Motor neuron (in vitro differentiated cells): Measurements from ENCODE around the gene RAB15. TPM values are rescaled to one million over a fixed set of nuclear protein-coding genes. Genes with fewer than 3 reads are reported as not detected.

Experiments
- ATAC-seq, 8 experiments: fragments of 200-7000 bp; cut with Tn5 transposase; replicated peaks in 6 of 8; 2 replicates each; pipeline ENCODE4 v1.8.0; 2021; ENCODE audit warnings: mild to moderate bottlenecking in 8 of 8, moderate library complexity in 8 of 8
- H3K27ac ChIP-seq, 2 donors: fragments of 250-450 bp; sonication (Bioruptor Pico); 2 replicates each; pipeline ENCODE4 v1.9.0; 2021; ENCODE audit warnings: antibody characterized with exemption in 2 of 2, mild to moderate bottlenecking in 2 of 2, moderate library complexity in 1 of 2
- H3K4me1 ChIP-seq, 2 donors: fragments of 250-450 bp; sonication (Bioruptor Pico); replicated peaks in 1 of 2; 2 replicates each; pipeline ENCODE4 v1.6.1; 2021; ENCODE audit warnings: antibody characterized with exemption in 2 of 2, mild to moderate bottlenecking in 2 of 2, moderate library complexity in 1 of 2
- H3K4me3 ChIP-seq, 5 donors: fragments of 250-450 bp; sonication (Bioruptor Pico); 2 replicates each; pipeline ENCODE4 v1.9.0; 2021; ENCODE audit warnings: antibody characterized with exemption in 5 of 5, mild to moderate bottlenecking in 5 of 5, moderate library complexity in 4 of 5
- WGBS, 10 experiments: fragments of 450-650 bp; shearing (Covaris generic); methylation state at CpG; one replicate each; pipeline ENCODE4 v1.0.0; 2022; 5-methylcytosine and 5-hydroxymethylcytosine counted together
- in situ Hi-C, 9 experiments: fragments of 400-800 bp; cut with MboI; loops; one replicate each; pipeline ENCODE4 v1.15.0; 2021; ENCODE audit warnings: low sequenced_read_pairs in 9 of 9, low pct_unique_long_range_greater_than_20kb in 2 of 9; ENCODE audit not compliant: unreplicated experiment in 9 of 9
- total RNA-seq, 8 experiments: library from RNA; unstranded; fragments of 300-600 nt; gene quantifications; 2 replicates each; pipeline versions ENCODE4 v1.2.3 to v1.2.4, GENCODE V29; 2022

Gene RAB15
- total RNA-seq, 8 experiments from 2014 or later = 1.8 to 55.5 (median 11.1) TPM

DNA sequence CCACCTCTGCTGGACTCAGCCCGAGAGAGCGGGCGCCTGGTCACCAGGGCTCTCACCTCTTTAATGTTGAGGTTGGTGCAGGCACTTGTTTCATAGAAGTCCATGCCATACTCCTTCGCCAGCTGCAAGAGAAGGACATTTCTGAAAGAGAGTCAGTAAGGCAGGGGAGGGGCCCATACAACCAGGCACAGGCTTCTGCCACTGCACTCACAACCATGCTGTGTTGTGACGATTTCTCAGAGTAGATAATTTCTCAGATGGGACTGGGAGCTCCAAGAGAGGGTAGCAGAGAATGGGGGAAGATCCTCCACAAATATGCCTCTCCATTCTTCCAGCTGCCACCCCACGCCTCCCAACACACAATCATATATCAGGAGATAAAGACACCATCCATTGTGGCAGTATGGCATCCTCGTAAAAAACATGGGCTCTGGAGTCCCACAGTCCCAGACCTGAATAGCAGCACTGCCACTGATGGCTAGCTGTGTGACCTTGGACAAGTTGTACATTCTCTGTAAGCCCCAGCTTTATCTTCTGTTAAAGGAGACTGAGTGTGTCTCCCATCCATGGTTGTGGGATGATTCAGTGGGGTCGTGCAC, 23.4 kb downstream of the RAB15 start:
- 29 to 100% (median 88%) methylated on average over 1 to 5 of the region's 8 CpGs; no CpG with 5 or more reads in 3 of the 10 experiments for WGBS, 10 experiments
- Histone ChIP-seq H3K27ac (no peak overlapping the region), H3K4me1 (peaks cover 0 to 4% of the 10 kb centered on the region in 2 donors), H3K4me3 (no peak overlapping the region)
- ATAC-seq = no peak
- in situ Hi-C loops = no loop called here

DNA sequence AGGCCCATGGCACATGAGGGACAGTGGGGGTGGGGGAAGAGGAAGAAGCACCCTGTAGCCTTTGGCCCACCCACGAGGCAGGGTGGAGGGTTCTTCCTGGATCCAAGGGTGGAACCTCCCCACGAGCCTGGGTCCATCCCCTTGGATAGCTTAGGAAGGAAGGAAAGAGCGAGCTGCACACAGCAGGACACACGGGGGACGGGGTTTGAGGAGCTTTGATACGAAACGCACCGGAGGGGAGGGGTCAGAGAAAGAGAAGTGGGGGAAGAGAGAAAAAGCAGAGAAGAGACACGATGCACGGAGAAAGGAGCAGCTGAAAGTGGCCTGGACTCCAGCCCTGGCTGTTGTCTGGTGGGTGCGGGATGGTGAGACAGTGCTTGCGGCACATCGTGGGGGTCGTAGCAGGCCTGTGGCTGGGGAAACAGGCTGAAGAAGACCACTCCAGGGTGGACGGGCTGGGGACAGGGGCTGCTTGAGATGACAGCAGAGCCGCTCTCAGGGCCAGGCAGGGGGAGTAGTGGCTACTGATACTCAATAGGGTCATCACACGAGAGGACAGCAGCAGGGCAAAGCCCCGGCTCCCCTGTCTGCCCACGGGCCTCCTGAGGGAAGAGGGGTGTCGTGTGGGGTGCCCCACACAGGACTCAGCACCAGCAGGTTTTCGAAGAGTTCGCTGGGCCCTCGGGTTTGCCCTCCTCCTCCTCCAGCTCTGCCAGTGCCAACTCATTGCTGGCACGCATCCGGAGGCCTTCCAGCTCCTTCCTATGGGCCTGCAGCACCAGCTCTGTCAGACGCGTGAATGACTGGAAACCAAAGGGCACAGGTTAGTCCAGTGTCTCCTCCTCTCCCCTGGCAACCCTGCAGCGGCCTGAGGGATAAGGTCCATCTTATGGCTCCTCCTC, 24.2 kb downstream of the RAB15 start:
- no peak for ATAC-seq
- WGBS, 10 experiments = 50 to 100% (median 93%) methylated on average over 1 to 9 of the region's 28 CpGs; no CpG with 5 or more reads in 2 of the 10 experiments
- in situ Hi-C loops = no loop called here
- H3K4me1 ChIP-seq = peaks cover 0 to 6% of the 10 kb centered on the region in 2 donors
- H3K27ac ChIP-seq = no peak overlapping the region
- no peak overlapping the region for H3K4me3 ChIP-seq

DNA sequence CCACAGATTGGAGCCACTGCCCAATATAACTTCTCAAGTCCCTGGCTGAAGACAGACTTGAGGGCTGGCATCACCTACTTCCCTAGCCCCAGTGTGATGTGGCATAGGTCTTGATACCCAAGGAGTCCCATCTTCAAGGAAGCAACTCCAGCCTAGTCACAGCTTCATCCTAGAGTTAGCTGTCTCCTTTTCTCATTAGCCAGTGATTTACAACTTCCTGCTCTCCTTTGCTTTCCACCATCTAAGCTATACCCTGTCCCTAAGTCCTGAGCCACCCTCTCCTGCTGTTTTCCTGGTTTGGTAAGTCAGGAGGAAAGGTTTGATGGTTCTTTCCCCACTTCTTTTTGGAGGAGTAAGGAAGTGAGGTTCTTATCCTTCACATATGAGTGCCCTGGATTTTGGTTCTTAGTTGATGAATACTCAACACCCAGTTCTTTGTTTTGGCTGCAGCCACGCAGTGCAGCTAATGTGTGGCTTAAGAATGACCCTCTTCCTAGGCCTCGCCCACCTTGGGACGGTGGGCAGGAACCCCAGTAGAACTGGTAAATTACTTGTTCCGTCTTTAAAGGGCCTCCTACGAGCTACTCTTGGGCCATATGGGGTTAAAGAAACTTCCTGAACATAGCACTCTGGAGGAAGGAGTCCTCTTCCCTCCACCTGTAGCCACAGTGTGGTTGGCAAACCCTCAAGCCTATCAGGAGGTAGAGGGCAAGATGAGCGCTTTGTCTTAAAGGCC, 25.7 kb downstream of the RAB15 start:
- H3K4me3 ChIP-seq = no peak overlapping the region
- 0 to 100% (median 90%) methylated on average over 1 to 5 of the region's 6 CpGs; no CpG with 5 or more reads in 2 of the 10 experiments for WGBS, 10 experiments
- no peak overlapping the region for H3K27ac ChIP-seq
- ATAC-seq = no peak
- in situ Hi-C loops = no loop called here
- peaks cover 0 to 6% of the 10 kb centered on the region in 2 donors for H3K4me1 ChIP-seq

DNA sequence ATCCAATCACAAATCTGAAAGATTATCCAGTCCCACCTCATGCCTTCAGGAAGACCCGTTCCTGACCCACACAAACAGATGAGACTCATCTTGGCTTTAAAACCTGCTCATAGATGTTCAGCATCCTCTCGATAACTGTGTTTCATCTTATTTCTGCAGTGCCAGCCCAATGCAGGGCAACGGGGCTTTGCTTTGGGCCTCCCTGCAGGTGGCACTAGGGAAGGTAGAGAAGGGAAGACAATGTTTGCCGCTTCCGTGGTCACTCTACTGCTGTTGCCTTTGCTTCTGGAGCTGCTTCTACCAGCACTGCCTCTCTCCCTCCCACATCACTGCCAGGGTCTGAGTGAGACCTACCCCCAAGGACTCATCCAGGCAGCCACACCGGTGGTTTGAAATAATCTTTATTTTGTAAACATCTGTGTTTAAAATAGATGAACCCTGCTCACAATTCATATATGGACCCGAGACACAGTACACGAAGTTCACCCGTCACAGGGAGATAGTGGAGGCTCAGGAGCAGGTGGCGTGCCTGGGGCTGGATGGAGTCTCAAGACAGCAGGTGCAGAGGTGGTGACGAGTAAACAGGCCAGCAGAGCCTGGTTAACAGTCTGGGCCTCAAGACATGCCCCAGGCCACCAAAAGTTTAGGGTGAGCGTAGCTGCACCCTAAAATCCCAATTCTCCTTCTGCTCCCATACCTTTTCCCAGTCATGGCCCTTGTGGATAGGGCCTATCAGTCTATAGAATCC, 26.5 kb downstream of the RAB15 start:
- no peak overlapping the region for H3K4me3 ChIP-seq
- ATAC-seq = no peak
- in situ Hi-C loops = no loop called here
- peaks cover 0 to 6% of the 10 kb centered on the region in 2 donors for H3K4me1 ChIP-seq
- WGBS, 10 experiments = 80 to 100% (median 92%) methylated on average over 1 to 9 of the region's 12 CpGs; no CpG with 5 or more reads in 1 of the 10 experiments
- no peak overlapping the region for H3K27ac ChIP-seq

DNA sequence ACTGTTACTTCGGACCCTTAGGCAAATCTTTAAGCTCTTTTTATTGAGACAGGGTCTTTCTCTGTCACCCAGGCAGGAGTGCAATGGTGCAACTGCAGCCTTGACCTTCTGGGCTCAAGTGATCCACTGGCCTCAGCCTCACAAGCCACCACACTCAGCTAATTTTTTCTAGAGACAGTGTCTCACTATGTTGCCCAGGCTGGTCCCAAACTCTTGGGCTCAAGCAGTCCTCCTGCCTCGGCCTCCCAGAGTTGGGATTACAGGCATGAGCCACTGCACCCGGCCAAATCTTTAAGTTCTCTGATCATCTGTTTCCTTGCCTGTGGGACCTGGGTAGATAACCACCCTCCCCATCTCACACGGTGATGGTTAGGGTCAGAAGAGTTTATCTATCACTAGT, 27.3 kb downstream of the RAB15 start:
- no peak for ATAC-seq
- 40 to 100% (median 86%) methylated on average over 1 to 4 of the region's 4 CpGs; no CpG with 5 or more reads in 1 of the 10 experiments for WGBS, 10 experiments
- in situ Hi-C loops = no loop called here
- no peak overlapping the region for H3K4me3 ChIP-seq
- peaks cover 0 to 6% of the 10 kb centered on the region in 2 donors for H3K4me1 ChIP-seq
- no peak overlapping the region for H3K27ac ChIP-seq

DNA sequence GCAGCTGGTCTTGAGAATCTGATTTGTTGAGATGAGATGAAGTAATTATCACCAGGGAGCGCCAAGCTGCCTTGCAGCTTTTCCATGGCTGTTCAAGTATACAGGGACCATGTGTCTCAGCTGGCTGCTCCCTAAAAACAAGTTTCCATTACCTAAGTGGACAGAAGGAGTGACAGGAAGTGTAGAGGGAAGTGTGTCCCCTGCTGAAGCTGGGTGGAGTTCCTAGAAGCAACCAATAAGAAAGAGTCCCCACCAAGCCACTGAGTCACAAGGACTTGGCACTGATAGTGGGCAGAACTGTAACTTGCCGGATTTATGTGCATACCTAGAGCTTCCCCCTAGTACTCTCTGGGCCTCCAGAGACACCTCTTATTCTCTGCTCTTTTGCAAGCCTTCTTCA, 28.1 kb downstream of the RAB15 start:
- Histone ChIP-seq H3K4me3 (no peak overlapping the region), H3K4me1 (peaks cover 0 to 6% of the 10 kb centered on the region in 2 donors), H3K27ac (no peak overlapping the region)
- peak in 3 of 8 experiments; percentile 11 to 90 (median 82) for ATAC-seq
- WGBS, 10 experiments = 0 to 100% (median 67%) methylated on average over 1 to 2 of the region's 2 CpGs; no CpG with 5 or more reads in 3 of the 10 experiments
- in situ Hi-C loops = no loop called here

DNA sequence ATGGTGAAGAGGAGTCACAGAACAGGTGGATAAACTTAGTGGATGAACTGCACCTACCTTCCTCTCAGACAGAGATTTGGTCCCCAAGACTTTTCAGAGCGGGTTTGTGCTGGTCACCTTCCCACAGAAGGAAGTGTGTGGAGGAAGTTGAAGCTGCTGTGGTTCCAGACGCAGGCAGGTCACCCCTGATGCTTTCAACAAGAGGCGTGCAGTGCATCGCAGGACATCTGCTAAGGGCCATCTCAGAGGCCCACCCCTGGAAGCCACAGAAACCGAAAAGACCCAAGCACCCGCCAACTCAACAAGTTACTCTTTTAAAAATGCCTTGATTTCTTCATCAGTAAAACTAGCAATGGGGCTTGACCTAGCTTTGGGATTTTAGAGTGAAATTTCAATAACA, 28.6 kb downstream of the RAB15 start:
- WGBS, 10 experiments = 70 to 93% (median 82%) methylated on average over 2 to 4 of the region's 6 CpGs; no CpG with 5 or more reads in 5 of the 10 experiments
- in situ Hi-C loops = no loop called here
- Histone ChIP-seq H3K4me3 (no peak overlapping the region), H3K27ac (no peak overlapping the region), H3K4me1 (peaks cover 0 to 6% of the 10 kb centered on the region in 2 donors)
- ATAC-seq = no peak

DNA sequence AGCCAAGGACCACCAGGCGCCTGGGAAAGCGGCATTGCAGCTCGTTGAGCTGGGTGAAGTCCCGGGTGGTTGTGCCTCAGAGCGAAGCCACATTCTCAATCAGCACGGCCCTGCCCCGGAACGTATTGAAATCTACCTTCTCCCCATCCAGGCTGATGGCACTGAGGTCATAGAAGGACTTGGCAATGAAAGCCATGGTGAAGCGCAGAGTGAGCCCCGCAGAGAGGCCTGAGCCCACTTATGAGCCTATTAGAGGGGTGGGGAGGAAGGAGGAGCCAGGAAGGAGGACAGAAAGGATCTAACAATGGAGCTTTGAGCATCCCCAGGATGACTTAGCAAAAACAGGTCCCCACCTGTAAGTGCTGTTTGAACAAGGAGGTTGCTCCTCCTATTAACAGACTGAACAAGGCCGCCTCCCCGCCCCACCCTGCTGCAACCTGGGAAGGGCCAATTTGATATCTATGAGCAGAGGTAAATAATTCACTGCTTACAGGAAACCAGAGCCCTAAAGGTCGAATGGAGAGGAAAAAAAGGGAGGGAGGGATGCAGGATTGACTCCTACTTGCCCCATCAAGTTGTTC, 29.5 kb downstream of the RAB15 start, which contains the start of gene GPX2:
Gene GPX2, minus strand, starts transcription at position 215 of the 581 bp plus-strand sequence. Its CDS starts 19 bp downstream, at position 196.
- no peak within 1 kb of the TSS for H3K4me3 ChIP-seq
- peaks cover 0 to 6% of the 10 kb centered on the region in 2 donors for H3K4me1 ChIP-seq
- no peak for ATAC-seq
- 0 to 94% (median 81%) methylated on average over 1 to 10 of the region's 13 CpGs; no CpG with 5 or more reads in 3 of the 10 experiments for WGBS, 10 experiments
- in situ Hi-C loops = no loop called here
- no peak within 1 kb of the TSS for H3K27ac ChIP-seq

DNA sequence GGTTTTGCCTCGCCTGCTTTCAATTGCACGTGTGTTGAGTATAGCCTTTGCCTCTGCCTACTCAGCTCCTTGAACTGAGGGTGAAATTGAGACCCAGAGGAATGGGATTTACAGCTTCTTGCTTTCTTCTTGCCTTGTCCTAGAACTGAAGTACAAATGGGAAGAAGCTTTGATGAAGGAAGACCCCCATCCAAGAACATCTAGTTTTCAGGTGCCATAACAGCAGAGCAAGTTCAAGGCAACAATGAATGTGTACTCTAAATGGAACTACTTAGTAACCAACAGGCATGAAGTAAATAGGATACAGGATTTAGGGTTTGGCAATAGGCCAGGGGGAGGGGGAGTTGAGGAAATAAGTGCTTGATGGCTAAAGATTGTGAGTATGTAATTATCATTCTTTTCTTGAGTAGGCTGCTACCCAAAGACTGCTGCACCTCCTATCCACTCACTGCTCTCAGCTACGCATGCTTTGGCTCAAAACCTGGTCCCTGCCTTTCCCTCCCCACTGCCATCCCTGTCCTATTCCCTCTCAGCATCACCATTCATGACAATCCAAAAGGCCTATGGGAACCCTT, 31.7 kb downstream of the RAB15 start:
- no peak for ATAC-seq
- Histone ChIP-seq H3K4me3 (no peak overlapping the region), H3K27ac (no peak overlapping the region), H3K4me1 (peaks cover 0 to 6% of the 10 kb centered on the region in 2 donors)
- in situ Hi-C loops = no loop called here
- WGBS, 10 experiments = 60 to 100% (median 93%) methylated on average over 1 to 3 of the region's 3 CpGs; no CpG with 5 or more reads in 2 of the 10 experiments

DNA sequence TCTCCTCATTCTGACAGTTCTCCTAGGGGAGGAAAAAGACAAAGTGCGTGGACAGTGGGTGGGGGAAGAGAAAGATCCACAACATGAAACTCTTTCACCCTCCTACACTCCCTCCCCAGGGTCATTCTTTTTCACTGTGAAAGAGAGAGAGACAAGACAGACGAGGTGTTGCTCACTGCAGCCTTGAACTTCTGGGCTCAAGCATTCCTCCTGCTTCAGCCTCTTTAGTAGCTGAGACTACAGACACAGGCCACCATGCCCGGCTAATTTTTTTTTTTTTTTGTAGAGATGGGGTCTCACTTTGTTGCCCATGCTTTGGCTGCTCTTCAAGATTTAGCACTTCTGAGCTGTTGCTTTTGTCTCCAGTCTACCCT, 32.3 kb downstream of the RAB15 start:
- 0 to 93% (median 80%) methylated on average over 1 to 3 of the region's 3 CpGs; no CpG with 5 or more reads in 5 of the 10 experiments for WGBS, 10 experiments
- ATAC-seq = no peak
- H3K4me1 ChIP-seq = peaks cover 0 to 6% of the 10 kb centered on the region in 2 donors
- H3K4me3 ChIP-seq = no peak overlapping the region
- in situ Hi-C loops = no loop called here
- no peak overlapping the region for H3K27ac ChIP-seq

DNA sequence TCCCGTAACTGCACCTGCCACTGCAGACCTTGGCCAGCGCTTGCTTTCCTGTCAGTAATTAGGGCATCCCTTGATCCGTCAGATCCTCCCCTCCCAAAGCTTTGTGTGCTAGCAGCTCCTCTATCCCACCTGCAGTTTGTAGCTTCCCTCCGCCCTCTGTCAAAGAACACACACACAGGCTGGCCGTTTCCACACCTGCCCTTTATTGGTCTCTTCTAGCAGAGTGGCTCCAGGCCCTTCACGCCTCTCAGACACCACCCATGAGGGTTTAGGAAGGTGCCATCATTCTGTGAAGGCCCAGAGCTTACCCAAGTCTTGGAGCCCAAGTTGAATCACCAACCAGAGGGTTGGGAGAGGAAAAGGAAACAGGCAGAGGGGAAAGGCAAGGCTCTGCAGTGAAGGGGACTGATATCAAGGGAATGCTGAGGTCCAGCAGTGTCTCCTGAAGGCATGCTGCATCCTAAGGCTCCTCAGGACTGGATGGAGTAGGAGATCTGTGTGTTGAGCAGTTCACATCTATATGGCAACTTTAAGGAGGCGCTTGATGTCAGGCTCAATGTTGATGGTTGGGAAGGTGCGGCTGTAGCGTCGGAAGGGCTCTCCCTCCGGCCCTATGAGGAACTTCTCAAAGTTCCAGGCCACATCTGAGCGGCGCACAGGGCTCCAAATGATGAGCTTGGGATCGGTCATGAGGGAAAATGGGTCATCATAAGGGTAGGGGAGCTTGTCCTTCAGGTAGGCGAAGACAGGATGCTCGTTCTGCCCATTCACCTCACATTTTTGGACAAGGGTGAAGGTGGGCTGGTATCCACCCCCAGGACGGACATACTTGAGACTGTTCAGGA, 32.9 kb downstream of the RAB15 start:
- Histone ChIP-seq H3K4me1 (peaks cover 0 to 6% of the 10 kb centered on the region in 2 donors), H3K27ac (no peak overlapping the region), H3K4me3 (no peak overlapping the region)
- in situ Hi-C loops = no loop called here
- ATAC-seq = no peak
- 82 to 100% (median 97%) methylated on average over 1 to 8 of the region's 17 CpGs; no CpG with 5 or more reads in 1 of the 10 experiments for whole genome bisulfite sequencing, 10 experiments
